Measurements from ENCODE around the gene PRIM2. TPM values are rescaled to one million over a fixed set of nuclear protein-coding genes. Genes with fewer than 3 reads are reported as not detected.
A peak's percentile ranks its signal among the peaks of the same experiment; 100 is the strongest.
"Not testable (repeated sequence)": the region's sequence is repeated elsewhere in the genome, so short reads cannot be mapped to it uniquely, and the experiment has no call there.

Gene PRIM2
- total and polyA plus RNA-seq, 11 donors: 1.6 to 5.4 (median 4.4) TPM

- ATAC-seq: no peak
- 62 to 72% (median 70%) methylated on average over 2 of the region's 2 CpGs for WGBS, 4 donors
- H3K27me3 ChIP-seq: no peaks in the 10 kb centered on the region
- intact Hi-C loops (cut with DNase I): no loop called here
- DNase-seq: no peak
- no peak overlapping the region for H3K27ac ChIP-seq
- no peak overlapping the region for H3K4me3 ChIP-seq
- H3K9me3 ChIP-seq: no peaks in the 10 kb centered on the region
- peaks cover 0 to 30% (median 10%) of the 10 kb centered on the region in 12 donors for H3K4me1 ChIP-seq
- no peaks in the 10 kb centered on the region for H3K36me3 ChIP-seq
- TF ChIP-seq POLR2A (IDR thresholded peaks at IDR 0.05): no peak
- no peak for TF ChIP-seq CTCF (IDR thresholded peaks at IDR 0.05)
These were observed 114.7 kb downstream of the PRIM2 start for GRCh38 chr6:57432157-57432556.

- no peak overlapping the region for H3K27ac ChIP-seq
- whole genome bisulfite sequencing, 4 donors: 49 to 62% (median 53%) methylated on average over 4 of the region's 4 CpGs
- peaks cover 0 to 30% (median 10%) of the 10 kb centered on the region in 12 donors for H3K4me1 ChIP-seq
- no peak overlapping the region for H3K4me3 ChIP-seq
- DNase-seq (no peak), ATAC-seq (peak in 2 of 4 donors; percentile 14 to 47)
- intact Hi-C loops (cut with DNase I): no loop called here
- TF ChIP-seq CTCF (IDR thresholded peaks at IDR 0.05): no peak
- TF ChIP-seq POLR2A (IDR thresholded peaks at IDR 0.05): no peak
- no peaks in the 10 kb centered on the region for H3K27me3 ChIP-seq
- no peaks in the 10 kb centered on the region for H3K36me3 ChIP-seq
- H3K9me3 ChIP-seq: no peaks in the 10 kb centered on the region
These were observed 115.7 kb downstream of the PRIM2 start for GRCh38 chr6:57432919-57433684.

GRCh38 chr6:57433790-57434189 lies 116.4 kb downstream of the PRIM2 start:
- 96 to 98% (median 96%) methylated on average over 9 of the region's 9 CpGs for WGBS, 4 donors
- H3K9me3 ChIP-seq; H3K4me3 ChIP-seq; H3K36me3 ChIP-seq; DNase-seq; ATAC-seq; H3K27ac ChIP-seq; H3K27me3 ChIP-seq; intact Hi-C loops (cut with DNase I): not testable (repeated sequence)
- H3K4me1 ChIP-seq: peaks cover 0 to 30% (median 10%) of the 10 kb centered on the region in 12 donors

- intact Hi-C loops (cut with DNase I): no loop called here
- DNase-seq (no peak), ATAC-seq (no peak)
- Histone ChIP-seq H3K4me1 (peaks cover 0 to 30% (median 10%) of the 10 kb centered on the region in 12 donors), H3K27me3 (no peaks in the 10 kb centered on the region), H3K36me3 (no peaks in the 10 kb centered on the region), H3K4me3 (no peak overlapping the region), H3K27ac (no peak overlapping the region), H3K9me3 (no peaks in the 10 kb centered on the region)
- no peak for TF ChIP-seq POLR2A (IDR thresholded peaks at IDR 0.05)
- no peak for TF ChIP-seq CTCF (IDR thresholded peaks at IDR 0.05)
- 97 to 98% (median 98%) methylated on average over 4 of the region's 4 CpGs for WGBS, 4 donors
These were observed 117.5 kb downstream of the PRIM2 start for GRCh38 chr6:57434944-57435343.
